Measurements from ENCODE around the gene C20orf96.
"Not testable (repeated sequence)": the region's sequence is repeated elsewhere in the genome, so short reads cannot be mapped to it uniquely, and the experiment has no call there.

Gene C20orf96

DNA sequence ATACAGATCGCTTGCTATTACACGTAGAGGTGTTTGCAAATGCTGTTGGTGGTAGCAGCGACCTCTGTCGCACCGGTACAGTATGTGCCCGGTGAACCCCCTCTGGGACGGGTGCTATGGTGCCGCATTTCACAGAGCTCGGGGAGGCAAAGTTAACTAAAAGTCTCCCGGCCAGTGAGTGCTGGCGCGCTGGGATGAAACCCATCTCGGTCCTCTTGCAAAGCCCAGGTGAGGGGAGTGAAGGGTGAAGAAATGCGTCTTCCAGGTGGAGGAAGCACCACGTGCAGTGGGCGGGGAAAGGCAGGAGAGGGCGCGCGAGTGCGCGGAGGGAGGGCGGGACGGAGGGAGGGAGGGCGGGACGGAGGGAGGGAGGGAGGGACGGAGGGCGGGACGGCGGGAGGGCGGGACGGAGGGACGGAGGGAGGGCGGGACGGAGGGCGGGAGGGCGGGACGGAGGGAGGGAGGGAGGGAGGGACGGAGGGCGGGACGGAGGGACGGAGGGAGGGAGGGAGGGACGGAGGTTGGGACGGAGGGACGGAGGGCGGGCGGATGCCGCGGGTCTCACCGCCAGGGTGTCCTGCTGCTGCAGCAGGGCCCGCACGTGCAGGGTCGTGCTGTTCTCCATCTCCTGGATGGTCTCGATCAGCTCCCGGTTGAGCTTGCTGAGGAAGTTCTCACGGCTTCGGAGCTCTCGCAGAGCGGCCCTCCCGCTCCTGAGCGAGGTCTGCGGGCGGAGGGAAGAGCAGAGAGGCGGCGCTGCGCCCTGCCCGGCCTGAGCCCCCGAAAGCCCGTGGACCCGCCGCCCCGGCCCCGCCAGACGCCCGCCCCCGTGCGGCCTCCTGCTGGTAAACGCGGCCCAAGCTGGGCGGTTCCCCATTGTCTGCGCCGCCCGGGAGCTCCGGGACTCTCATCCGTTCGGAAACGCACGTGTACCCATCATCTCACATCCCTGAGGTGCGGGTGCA lies 11.7 kb downstream of the C20orf96 start:
- no peak for DNase-seq (ENCODE audit: low read depth)

DNA sequence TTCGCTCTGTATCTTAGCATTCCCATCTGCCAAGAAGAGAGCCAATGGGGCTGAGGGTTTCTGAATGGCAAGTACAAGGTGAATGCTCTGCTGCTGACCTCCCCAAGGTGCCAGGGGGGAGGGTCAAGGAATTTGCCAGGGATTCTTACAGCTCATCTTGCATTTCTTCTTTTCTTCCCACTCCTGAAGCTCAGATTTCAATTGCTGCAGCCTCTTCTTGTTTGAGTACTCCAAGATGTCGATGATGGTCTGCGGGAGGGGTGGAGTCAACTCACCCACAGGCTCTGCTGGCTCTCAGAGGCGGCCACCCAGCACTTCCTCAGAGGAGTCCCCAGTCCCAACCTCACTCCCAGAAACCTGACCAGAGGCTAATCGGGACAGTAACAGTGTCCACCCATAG lies 12.4 kb downstream of the C20orf96 start:
- DNase-seq (ENCODE audit: low read depth), result no peak

DNA sequence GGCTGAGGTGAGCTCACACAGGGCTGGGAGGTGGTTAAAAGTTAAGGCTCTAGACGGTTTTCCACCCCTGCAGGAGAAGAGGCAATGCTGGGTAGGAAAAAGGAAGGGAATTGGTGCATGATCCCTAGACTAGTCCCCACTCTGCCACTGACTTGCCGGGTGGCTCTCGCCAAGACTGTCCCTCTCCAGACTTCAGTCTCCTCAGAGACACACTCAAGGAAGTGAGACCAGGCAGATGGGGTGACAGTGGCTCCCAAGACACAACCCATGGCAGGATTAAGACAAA lies 13.1 kb downstream of the C20orf96 start:
- DNase-seq (ENCODE audit: low read depth), result no peak

DNA sequence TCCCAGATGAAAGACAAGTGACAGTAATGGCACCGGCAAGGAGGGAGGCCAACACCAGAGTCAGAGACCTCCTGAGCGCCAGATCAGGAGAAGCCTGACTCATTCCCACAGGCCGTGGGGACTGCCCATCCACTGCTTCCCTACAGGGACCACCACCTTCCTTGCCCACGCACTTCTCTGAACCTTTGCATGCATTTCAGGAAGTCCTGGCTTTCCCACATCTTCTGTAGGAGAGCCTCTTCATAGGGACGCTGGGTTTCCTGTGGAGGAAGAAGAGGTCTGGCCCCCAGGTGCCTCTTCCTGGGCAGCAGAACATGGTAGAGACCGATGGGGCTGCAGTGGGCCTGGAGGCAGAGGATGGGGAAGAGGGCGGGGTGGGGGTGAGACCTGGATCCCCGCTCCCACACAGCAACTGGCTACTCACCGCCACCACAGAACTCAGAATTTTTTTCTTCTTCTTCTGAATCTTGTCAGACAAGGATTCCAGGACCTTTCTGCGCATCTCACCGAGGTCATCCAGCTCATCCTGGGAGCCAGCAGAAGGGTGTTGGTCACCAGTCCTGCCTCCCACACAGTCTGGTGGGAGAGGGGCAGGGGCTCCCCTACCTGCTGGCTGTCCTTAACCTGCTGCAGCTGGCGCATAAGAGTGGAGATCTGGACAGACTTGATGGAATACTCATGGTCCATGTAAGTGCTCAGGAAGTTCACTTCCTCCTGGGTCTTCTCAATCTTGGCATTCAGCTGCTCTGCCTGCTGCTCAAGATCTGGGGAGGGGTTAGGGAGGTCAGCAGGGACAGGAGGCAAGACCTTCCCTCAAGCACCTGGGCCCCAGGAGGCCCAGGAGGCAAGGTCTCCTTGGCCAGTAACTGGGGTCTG lies 13.7 kb downstream of the C20orf96 start:
- DNase-seq (ENCODE audit: low read depth), result no peak

DNA sequence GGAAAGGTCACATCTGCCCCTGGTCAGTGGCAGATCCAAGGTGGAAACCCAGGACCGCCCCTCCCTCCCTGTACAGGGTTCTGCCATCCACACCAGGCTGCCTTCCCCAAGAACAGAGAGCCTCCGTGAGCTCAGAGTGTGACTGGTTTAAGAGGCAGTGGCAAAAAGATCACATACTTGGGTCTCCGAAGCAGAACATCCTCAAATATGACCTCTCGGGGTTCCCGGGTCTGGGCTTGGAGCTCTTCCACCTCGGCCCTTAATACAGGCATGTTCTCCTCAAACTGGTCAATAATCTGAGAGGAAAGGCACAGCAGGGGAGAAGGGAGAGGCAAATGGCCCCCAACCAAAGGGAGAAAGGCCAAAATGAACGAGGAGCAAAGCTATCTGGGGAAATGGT lies 14.8 kb downstream of the C20orf96 start:
- no peak for DNase-seq (ENCODE audit: low read depth)

DNA sequence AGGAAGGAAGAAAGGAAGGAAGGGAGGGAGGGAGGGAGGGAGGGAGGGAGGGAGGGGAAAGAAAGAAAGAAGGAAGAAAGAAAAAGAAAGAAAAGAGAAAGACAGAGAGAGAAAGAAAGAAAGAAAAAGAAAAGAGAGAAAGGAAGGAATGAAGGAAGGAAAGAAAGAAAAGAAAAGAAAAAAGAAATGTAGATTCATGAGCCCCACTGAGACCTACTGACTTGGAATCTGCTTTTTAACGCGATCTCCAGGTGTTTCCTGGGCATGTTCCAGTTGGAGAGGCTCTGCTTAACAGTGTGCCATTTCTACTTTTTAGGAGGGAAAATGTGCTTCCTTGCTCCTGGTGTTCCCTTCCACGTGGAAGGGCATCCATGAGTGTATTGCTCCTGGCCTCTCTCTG lies 16.7 kb downstream of the C20orf96 start:
- no peak for DNase-seq (ENCODE audit: low read depth)

DNA sequence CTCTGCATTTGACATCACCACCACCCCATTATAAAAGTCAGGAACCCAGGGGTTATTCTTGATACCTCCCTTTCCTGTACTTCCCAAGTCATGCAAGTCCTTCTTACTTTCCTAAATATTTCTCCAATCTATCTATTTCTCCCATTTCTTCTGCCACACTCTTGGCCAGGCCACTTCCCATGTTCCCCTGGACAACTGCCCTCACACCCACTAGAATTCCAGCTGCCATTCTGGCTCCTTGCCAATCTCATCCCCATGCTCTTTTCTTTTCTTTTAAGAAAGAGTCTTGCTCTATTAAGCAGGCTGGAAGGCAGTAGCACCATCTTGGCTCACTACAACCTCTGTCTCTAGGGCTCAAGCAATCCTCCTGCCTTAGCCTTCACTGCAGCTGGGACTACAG lies 17.8 kb downstream of the C20orf96 start:
- DNase-seq (ENCODE audit: low read depth), result no peak

DNA sequence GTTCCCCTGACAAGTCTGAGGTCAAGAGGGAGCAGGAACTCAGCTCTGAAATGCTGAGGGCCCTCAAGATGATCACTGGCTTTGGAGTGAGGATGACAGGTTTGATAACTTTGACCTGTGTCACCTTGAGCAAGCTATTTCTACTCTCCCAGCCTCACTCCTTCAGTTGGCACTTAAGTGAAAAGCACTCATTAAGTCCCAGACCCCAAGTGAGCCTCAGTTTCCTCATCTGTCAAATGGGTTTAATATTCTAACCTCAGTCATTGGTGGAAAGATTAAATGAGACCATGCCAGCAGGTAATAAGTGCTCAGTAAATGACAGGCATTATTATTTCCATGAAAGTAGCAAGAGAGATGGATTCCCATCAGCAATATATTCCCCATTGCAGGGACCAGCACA lies 19.0 kb downstream of the C20orf96 start:
- DNase-seq (ENCODE audit: low read depth), result no peak

DNA sequence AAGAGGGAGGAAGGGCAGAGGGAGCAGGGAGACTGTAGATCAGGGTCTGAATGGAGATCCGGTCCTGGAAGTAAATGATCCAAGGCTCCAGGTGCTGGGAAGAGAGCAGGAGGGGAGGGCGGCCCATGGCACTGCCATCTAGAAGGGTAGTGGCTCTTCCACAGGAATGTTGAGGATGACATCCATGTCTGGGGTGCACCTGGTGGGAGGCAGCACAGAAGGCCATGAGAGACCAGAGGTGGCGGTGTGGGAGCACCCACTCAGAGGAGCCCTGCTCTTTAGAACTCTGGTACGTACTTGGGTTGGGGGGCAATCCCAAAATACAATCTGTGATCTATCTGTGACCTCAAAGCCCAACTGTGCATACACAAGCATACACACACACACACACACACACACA lies 19.5 kb downstream of the C20orf96 start:
- DNase-seq (ENCODE audit: low read depth), result no peak

DNA sequence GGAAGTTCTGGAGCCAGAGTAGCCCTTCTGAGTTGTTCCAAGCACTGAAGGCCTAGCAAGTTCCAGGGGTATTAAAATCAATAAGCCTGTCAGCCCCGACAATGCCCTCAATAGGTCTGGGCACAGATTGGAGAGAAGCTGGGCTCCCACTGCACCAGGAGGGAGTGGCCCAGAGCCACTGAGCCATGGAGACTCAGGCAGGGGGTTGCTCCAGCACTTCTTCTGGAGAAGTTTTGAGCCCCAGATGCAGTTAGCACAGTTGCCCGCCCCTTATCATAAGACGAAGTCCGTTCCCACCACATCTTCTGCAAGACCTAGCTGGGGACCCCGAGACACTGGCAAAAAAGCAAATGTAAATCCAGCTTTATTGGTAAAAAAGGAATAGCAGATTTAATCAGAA lies 20.0 kb downstream of the C20orf96 start:
- DNase-seq (ENCODE audit: low read depth), result no peak

DNA sequence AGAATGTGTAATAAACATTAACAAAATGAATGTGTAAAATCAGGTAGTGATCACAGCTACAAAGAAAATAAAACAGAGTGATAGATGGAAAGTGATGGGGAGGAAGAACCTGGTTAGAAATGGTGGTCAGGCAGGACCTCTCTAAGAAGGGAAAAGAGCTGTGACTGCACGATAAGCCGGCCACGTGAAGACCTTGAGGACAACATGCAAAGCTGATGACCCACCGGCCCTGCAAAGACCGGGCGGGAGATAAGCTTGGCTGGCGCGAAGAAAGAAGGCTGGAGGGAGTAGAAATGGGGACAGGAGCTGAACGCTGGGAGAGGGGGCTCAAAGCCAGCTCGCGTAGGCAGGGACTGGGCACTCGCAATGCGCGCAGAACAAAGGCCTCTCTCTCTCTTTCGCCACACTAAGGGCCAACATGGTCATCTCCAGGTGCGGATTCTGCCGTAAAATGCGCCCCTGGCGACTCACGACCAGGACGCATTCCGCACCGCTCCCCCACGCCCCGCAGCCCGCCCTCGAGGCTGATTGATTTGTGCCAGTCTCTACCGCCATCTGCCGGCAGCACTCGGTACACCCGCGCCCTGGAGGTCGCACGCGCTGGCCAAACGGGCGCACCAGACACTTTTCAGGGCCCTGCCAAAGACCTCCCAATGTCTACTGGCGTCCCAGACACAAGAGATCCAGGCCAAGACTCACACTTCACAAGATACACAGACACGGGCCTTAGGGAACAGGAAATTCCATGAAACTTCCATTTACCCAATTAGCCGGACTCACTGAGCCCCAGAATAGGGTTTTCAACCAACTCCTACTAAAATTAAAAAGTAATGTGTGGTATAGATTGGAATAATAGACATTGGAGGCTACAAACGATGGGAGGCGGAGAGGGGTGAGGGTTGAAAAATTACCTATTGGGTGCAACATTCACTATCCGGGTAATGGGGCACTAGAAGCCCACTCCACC lies 23.7 kb downstream of the C20orf96 start:
- peak; percentile 86 for DNase-seq (ENCODE audit: low read depth)

DNA sequence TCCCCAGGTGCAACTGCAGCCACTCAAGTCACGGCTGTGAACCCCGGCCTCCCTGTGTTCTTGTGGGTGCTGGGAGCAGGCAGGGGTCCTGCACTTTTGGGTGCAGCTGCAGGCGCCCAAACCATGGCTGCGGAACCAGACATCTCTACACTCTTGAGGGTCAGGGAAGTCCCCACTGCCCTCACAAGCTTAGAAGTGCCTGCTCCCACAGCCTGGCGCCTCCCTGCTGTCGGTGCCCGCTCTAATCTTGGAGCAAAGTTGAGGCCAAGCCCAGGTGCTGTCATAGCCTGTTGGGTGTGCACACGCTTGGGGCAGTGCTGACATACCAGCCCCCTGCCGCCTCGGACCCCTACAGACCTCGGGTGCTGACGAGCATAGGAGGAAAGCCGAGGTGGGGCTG lies 26.8 kb downstream of the C20orf96 start:
- DNase-seq (ENCODE audit: low read depth), result no peak

DNA sequence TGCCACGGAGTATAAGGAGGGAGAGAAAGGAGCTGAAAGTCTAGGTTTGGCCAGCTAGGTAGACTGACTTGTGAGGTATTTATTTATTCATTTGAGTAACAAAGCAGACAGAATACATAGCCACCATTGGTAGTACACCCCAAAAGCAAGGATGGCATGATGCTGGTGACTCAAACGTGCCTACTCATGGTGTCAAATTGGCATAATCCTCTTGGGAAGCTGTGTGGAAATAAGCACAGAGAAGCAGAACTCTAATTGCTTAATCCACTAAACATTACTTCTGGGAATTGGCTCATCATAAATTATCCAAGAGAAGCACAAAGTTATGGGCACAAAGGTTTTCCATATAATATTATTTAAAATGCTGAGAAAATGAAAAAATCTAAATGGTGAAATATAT lies 30.6 kb downstream of the C20orf96 start:
- no peak for DNase-seq (ENCODE audit: low read depth)

DNA sequence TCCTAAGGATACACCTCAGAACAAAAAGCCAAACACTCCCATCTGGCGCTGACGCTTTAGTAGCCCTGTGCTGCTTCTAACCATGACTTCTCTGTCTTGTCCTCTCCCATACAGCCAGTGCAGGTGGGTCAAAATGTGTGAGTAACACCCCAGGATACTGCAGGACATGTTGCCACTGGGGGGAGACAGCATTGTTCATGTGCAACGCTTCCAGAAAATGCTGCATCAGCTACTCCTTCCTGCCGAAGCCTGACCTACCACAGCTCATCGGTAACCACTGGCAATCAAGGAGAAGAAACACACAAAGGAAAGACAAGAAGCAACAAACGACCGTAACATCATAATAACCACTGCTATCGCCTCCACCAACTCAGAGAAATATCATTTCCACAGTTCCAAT lies 31.6 kb downstream of the C20orf96 start:
- no peak for DNase-seq (ENCODE audit: low read depth)

DNA sequence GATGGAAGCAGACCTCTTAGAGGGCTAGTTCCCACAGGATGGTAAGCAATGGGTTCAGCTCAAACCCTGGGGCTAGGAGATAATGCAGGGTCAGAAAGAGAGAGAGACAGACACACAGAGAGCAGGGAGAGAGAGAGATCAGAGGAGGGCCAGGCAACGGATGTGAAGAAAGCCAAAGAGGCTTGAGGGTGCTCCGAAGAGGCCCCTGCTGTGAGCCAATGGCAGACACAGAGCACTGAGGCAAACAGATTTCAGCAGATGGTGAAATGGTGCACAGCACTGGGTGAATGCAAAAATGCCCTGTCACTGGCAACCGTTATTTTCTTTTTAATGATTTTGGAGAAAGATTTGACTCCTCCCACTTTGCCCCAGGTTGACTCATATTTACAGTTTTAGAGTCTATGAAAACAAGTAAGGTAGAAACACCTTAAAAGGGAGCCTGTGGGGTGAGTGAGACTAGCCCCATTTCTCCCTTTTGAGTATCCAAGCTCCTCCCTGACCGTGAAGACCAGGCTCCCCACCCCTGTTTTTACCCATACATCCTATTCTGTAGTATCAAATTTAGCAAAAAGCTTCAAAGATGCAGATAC lies 32.2 kb downstream of the C20orf96 start:
- DNase-seq (ENCODE audit: low read depth), result no peak

DNA sequence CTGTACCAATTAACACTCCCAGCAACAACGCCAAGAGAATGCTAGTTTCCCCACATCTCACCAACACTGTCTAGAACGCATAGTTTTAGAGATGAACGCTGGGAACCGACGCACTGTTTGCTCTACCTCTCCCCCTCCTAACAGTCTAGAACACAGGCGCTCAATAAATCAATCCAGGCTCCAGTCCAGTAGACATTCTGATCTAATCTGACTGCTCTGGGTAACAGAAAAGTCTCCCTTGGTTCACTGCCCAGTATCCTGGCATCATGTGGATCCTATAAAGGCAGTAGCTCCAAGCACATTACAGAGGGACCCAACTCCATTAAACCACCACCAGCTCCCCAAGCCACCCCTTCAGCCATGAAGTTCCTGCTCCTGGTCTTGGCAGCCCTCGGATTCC lies 33.1 kb downstream of the C20orf96 start, which contains the start of gene DEFB132:
DEFB132 (plus strand) TSS at position 306 of the 400 bp plus-strand sequence; CDS start at position 361, 55 bp downstream.
- DNase-seq (ENCODE audit: low read depth), result no peak

DNA sequence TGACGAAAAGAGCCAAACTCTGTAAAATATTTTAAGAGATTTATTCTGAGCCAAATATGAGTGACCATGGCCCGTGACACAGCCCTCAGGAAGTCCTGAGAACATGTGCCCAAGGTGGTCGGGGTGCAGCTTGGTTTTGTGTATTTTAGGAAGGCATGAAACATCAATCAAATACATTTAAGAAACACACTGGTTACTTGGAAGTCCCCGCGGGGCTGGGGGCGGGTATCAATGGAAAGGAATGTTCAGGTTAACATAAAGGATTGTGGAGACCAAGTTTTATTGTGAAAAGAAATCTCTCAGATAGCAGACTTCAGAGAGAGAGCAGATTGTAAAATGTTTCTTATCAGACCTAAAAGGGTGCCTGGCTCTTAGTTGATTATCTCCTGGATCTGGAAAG lies 37.1 kb downstream of the C20orf96 start:
- DNase-seq (ENCODE audit: low read depth), result not testable (repeated sequence)

DNA sequence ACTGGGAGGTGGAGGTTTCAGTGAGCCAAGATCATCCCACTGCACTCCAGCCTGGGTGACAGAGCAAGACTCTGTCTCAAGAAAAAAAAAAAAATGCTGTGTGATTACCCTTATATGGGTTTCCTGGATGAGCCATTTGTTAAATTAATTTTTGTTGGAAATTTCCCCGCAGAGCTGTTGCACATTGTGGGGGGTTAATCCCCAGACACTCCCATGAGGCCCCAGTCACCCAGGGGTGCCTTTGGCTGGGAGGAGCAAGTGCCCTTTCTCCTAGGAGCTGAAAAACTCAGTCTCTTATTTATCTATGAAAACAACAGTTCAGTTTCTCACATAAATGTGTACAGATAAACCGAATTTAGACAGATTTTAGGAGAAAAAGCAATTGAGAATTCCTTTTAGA lies 37.7 kb downstream of the C20orf96 start:
- DNase-seq (ENCODE audit: low read depth), result no peak

DNA sequence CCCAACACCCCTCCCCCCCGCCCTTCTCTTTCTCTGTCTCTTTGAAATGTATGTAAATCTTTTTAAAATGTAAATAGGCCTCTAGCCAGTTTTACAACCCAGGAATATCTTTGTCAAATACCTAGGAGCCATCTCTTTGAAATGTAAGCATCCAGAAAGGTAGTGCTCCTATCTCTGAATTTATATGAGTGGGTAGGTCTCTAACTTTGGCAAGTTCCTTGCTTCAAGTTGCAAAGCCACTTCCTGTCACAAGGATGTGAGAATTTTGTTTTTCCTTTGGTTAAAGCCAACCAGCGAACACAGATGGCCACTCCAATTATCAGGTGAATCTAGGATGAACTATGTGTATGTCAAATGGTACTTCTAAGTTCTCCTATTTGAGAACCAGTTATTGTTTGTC lies 39.2 kb downstream of the C20orf96 start:
- DNase-seq (ENCODE audit: low read depth), result no peak

DNA sequence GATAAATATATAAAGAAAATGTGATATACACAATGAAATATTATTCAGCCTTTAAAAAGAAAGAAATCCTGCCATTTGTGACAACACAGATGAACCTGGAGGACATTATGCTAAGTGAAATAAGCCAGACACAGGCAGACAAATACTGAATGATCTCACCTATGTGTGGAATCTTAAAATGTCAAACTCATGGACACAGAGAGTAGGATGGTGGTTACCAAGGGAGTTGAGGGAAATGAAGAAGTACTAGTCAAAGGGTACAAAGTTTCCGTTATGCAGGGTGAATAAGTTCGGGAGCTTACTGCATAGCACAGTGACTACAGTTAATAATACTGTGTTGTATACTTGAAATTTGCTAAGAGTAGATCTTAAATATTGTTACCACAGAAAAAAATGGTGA lies 47.6 kb downstream of the C20orf96 start:
- no peak for DNase-seq (ENCODE audit: low read depth)

DNA sequence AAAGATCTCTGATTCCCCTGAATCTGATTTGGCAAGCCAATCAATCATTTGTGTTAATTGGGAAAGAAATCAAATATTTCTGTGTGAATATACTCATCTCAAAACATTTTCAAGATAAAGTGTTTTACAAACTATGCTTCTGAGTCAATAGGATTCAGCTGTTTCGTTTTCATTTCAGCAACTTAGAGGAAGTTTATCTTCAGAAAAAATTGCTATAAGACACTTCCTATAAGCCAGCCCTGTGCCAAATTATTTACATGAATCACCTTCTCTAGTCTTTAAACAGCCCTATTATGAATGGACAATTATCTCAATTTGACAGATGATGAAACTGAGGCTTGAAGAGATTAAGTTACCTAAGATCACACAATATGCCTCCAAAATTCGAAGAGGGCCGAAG lies 52.6 kb downstream of the C20orf96 start:
- no peak for DNase-seq (ENCODE audit: low read depth)

DNA sequence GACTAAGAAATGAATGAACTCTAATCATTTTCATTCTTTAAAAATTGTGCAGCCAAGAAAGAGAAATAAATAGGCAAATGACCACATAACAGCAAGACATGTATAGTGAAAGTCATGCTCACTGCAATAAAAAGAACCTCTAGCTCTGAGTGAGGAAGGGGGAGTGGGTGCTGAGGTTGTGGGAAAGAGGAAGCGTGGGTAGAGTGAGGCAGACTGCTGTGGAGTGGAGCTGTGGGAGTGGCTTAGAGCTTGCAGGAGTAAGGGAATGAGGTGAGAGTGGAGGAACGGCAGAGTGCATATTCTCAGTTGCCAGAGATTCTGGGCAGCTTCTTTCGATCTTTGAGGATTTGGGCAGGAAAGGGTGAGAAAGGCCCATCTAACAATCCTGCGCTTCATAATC lies 53.1 kb downstream of the C20orf96 start:
- no peak for DNase-seq (ENCODE audit: low read depth)
